ENCODE results near the gene FGF12.

The FGF12 gene

DNA sequence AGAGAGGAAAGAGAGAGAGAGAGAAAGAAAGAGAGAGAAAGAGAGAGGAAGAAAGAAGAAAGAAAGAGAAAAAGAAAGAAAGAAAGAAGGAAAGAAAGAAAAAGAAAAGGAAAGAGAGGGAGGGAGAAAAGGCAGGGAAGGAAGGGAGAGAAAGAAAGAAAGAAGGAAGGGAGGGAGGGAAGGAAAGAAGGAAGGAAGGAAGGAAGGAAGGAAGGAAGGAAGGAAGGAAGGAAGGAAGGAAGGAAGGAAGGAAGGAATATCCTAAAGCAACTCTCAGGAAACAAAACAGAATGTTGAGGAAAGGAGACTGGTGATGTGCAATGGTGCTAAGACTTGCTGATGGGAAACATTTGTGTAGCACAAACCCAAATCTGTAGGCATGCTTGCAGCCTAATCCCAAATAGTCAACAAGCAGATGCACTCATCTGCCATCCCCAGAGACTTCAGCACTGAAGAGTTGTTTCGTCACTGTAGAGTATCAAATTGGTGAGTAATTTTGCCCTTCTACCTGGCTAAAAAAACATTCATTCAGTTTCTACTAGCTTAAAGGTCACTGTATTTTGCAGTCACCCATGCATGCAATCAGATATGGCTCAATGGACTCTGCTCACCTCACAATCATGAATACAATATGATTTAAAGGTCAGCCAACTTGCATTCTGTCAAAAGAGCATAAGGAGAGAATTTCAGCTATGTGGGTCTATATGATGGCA lies 480.3 kb downstream of the FGF12 start:
- H3K27me3 ChIP-seq (ENCODE audit: control insufficient read depth, insufficient read depth, low read length): no peaks in the 10 kb centered on the region
- H3K4me3 ChIP-seq (ENCODE audit: low read length): no peak overlapping the region
- no peaks in the 10 kb centered on the region for H3K4me1 ChIP-seq (ENCODE audit: control insufficient read depth, insufficient read depth, low read length)
- H3K4me2 ChIP-seq (ENCODE audit: low read length): no peak overlapping the region
- no peaks in the 10 kb centered on the region for H3K9me3 ChIP-seq (replicated peaks; ENCODE audit: low read length)
- no peak overlapping the region for H3K9ac ChIP-seq (ENCODE audit: low read depth, low read length)
- no peaks in the 10 kb centered on the region for H3K36me3 ChIP-seq (ENCODE audit: insufficient read depth, low read length)

DNA sequence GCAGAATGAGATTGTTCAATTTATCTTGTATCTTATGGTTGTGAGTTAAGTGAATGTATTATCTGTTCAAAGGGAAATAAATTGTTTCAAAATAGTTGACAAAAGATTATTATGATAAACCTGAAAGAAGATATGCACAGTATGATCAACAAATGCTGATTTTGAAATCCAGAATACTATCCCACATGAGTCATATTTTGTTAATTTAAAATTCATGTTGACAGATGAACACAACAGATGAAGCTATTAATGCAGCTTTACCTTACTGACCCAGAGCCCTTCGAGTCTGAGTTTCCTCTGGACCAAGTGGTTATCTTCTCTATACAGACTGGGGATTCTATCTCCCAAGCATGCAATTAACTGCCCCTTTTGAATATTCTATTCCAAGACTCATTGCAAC lies 482.8 kb downstream of the FGF12 start:
- no peaks in the 10 kb centered on the region for H3K36me3 ChIP-seq (ENCODE audit: insufficient read depth, low read length)
- H3K4me1 ChIP-seq (ENCODE audit: control insufficient read depth, insufficient read depth, low read length): no peaks in the 10 kb centered on the region
- no peak overlapping the region for H3K9ac ChIP-seq (ENCODE audit: low read depth, low read length)
- no peaks in the 10 kb centered on the region for H3K27me3 ChIP-seq (ENCODE audit: control insufficient read depth, insufficient read depth, low read length)
- no peaks in the 10 kb centered on the region for H3K9me3 ChIP-seq (replicated peaks; ENCODE audit: low read length)
- no peak overlapping the region for H3K4me2 ChIP-seq (ENCODE audit: low read length)
- H3K4me3 ChIP-seq (ENCODE audit: low read length): no peak overlapping the region

DNA sequence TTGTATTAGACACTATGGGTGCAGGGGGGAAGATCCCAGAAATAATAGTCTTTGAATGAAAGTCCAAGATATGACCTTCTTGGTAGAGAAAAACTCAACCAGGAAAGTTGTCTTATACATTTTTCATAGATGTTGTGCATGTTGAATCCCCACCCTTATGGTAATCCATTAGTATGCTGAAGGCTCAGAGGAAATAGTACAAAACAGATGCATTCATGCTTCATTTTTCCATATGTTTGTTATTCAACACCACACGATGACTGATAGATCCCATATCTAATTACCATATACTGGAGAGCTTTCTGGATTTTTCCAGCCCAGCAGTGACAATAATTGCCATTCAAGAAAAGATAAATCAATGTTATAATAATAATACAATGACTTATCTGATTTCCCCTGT lies 487.4 kb downstream of the FGF12 start:
- Histone ChIP-seq H3K36me3 (ENCODE audit: insufficient read depth, low read length) (no peaks in the 10 kb centered on the region), H3K9me3 (replicated peaks; ENCODE audit: low read length) (no peaks in the 10 kb centered on the region), H3K4me1 (ENCODE audit: control insufficient read depth, insufficient read depth, low read length) (no peaks in the 10 kb centered on the region), H3K27me3 (ENCODE audit: control insufficient read depth, insufficient read depth, low read length) (no peaks in the 10 kb centered on the region), H3K9ac (ENCODE audit: low read depth, low read length) (no peak overlapping the region), H3K4me3 (ENCODE audit: low read length) (no peak overlapping the region), H3K4me2 (ENCODE audit: low read length) (no peak overlapping the region)

DNA sequence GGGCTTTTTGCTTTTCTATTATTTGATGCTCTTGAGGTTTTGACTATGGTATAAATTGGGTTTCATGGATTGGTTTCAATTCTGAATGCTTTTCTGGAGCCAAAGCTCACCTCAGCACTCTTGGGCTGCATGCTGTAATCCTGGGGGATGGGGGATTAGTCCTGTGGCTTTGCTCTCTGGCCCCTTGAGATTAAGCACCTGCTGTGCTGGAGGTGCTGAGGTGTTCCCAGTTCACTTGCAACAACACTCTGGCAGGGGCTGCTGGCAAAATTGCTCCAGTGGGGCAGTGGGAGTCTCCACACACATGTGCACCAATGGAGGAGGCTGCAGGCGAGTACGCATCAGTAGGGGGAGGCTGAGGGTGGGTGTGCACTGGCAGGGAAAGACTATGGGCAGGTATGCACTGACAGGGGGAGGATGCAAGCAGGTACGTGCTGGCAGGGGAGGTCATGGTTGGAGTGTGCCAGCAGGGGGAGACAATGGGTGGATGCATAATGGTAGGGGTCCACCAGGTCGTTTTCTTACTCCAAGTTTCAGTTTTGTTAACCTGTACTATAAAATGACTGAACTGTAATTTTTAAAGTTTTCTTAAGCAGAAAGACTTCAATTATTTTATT lies 489.2 kb downstream of the FGF12 start:
- Histone ChIP-seq H3K9me3 (replicated peaks; ENCODE audit: low read length) (no peaks in the 10 kb centered on the region), H3K4me3 (ENCODE audit: low read length) (no peak overlapping the region), H3K4me1 (ENCODE audit: control insufficient read depth, insufficient read depth, low read length) (no peaks in the 10 kb centered on the region), H3K27me3 (ENCODE audit: control insufficient read depth, insufficient read depth, low read length) (no peaks in the 10 kb centered on the region), H3K36me3 (ENCODE audit: insufficient read depth, low read length) (no peaks in the 10 kb centered on the region), H3K9ac (ENCODE audit: low read depth, low read length) (no peak overlapping the region), H3K4me2 (ENCODE audit: low read length) (no peak overlapping the region)

DNA sequence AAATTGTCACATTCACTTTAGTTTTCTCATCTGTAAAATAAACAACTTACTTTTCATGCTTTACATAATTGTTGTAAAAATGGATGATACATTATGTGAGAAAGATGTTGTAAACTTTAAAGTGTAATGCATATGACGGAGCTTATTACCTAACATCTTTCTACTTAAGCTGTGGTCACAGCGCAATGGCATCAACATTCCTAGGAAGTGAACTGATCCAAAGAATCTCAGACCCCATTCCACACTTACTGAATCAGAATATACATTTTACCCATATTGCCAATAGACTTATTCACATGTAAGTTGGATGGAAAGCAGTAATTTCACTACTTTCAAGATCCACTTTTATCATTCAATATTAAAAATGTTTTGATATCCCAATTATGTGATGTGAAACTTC lies 497.5 kb downstream of the FGF12 start:
- Histone ChIP-seq H3K9me3 (replicated peaks; ENCODE audit: low read length) (no peaks in the 10 kb centered on the region), H3K36me3 (ENCODE audit: insufficient read depth, low read length) (no peaks in the 10 kb centered on the region), H3K4me1 (ENCODE audit: control insufficient read depth, insufficient read depth, low read length) (no peaks in the 10 kb centered on the region), H3K4me3 (ENCODE audit: low read length) (no peak overlapping the region), H3K9ac (ENCODE audit: low read depth, low read length) (no peak overlapping the region), H3K27me3 (ENCODE audit: control insufficient read depth, insufficient read depth, low read length) (no peaks in the 10 kb centered on the region), H3K4me2 (ENCODE audit: low read length) (no peak overlapping the region)

DNA sequence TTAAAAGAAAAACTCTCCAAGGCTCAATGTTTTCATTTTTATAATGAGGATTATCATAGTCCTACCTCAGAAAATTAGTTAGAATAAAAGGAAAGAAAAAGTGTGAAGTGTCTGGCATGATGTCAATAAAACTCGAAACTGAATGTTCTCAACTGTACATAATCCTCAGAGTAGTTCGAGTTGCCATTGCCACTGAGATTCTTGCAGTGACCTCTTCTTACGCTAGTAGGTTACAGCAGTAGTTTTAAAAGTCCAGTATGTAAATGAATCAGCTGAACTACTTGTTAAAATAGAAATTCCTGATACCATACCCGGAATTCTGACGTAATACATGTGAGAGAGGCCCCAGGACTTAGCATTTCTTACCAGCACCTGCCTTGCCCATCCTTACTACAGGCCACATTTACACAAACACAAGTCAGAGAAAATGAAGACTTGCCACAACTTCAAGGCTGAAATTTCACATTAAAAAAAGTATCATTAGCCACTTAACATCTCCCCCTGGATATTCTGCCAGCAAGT lies 502.6 kb downstream of the FGF12 start:
- H3K4me1 ChIP-seq (ENCODE audit: control insufficient read depth, insufficient read depth, low read length): no peaks in the 10 kb centered on the region
- no peak overlapping the region for H3K4me2 ChIP-seq (ENCODE audit: low read length)
- H3K9me3 ChIP-seq (replicated peaks; ENCODE audit: low read length): no peaks in the 10 kb centered on the region
- H3K27me3 ChIP-seq (ENCODE audit: control insufficient read depth, insufficient read depth, low read length): no peaks in the 10 kb centered on the region
- H3K36me3 ChIP-seq (ENCODE audit: insufficient read depth, low read length): no peaks in the 10 kb centered on the region
- H3K4me3 ChIP-seq (ENCODE audit: low read length): no peak overlapping the region
- H3K9ac ChIP-seq (ENCODE audit: low read depth, low read length): no peak overlapping the region

DNA sequence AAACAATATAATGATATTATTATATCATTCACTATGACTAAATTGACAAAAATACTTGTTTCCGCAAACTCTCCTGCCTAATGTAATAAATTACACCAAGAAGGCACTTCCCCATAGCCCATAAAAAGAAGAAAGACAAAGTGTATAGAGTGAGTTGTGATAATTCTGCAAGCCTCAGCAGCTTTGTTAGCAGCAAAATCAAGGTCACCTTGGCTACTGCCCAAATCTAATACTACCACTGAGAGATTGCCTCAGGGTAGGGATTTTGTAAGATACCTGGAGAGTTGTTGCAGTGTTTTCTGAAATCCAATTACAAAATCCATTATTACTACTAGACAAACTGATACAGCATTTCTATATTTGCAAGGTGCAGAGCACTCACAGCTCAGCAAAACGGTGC lies 503.5 kb downstream of the FGF12 start:
- H3K4me2 ChIP-seq (ENCODE audit: low read length): no peak overlapping the region
- no peaks in the 10 kb centered on the region for H3K36me3 ChIP-seq (ENCODE audit: insufficient read depth, low read length)
- H3K9ac ChIP-seq (ENCODE audit: low read depth, low read length): no peak overlapping the region
- no peaks in the 10 kb centered on the region for H3K9me3 ChIP-seq (replicated peaks; ENCODE audit: low read length)
- no peaks in the 10 kb centered on the region for H3K4me1 ChIP-seq (ENCODE audit: control insufficient read depth, insufficient read depth, low read length)
- H3K4me3 ChIP-seq (ENCODE audit: low read length): no peak overlapping the region
- H3K27me3 ChIP-seq (ENCODE audit: control insufficient read depth, insufficient read depth, low read length): no peaks in the 10 kb centered on the region

DNA sequence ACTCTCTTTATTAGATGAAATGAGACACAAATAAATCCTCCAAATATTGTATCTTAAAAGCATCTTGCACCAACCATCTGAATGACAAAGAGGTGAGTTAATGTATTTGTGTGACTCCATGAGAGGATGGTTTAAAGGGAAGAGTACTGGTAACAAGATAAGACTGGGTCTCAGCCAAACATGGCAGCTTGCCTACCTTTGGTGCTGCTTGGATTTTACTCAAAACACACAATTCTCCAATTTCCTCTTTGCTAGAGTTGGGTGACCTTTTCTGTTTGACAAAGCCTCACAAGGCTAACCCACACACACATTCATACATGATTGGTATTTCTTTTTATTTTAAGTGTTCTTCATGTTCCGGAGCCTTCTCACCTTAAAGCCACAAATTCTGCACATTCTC lies 506.4 kb downstream of the FGF12 start:
- H3K36me3 ChIP-seq (ENCODE audit: insufficient read depth, low read length): no peaks in the 10 kb centered on the region
- H3K27me3 ChIP-seq (ENCODE audit: control insufficient read depth, insufficient read depth, low read length): no peaks in the 10 kb centered on the region
- H3K4me1 ChIP-seq (ENCODE audit: control insufficient read depth, insufficient read depth, low read length): no peaks in the 10 kb centered on the region
- no peaks in the 10 kb centered on the region for H3K9me3 ChIP-seq (replicated peaks; ENCODE audit: low read length)
- no peak overlapping the region for H3K4me2 ChIP-seq (ENCODE audit: low read length)
- no peak overlapping the region for H3K9ac ChIP-seq (ENCODE audit: low read depth, low read length)
- no peak overlapping the region for H3K4me3 ChIP-seq (ENCODE audit: low read length)

DNA sequence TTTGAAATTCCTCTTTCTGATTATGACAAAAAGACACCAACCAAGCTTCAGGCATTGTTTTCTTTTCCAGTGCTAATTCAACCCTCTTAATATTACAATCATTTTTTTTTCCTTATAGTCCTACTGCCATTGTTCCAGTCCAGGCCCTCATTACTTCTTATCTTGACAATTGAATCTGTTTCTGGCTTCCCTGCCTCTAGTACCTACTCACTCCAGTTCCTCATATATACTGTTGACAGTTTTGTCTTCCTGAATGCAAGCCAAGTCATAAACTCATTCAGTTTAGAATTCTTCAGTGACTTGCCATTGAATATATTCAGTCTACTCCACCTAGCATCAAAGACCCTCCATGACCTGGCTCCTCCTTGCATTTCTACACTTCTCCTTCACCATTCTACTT lies 507.4 kb downstream of the FGF12 start:
- H3K36me3 ChIP-seq (ENCODE audit: insufficient read depth, low read length): no peaks in the 10 kb centered on the region
- H3K4me3 ChIP-seq (ENCODE audit: low read length): no peak overlapping the region
- no peak overlapping the region for H3K9ac ChIP-seq (ENCODE audit: low read depth, low read length)
- H3K4me1 ChIP-seq (ENCODE audit: control insufficient read depth, insufficient read depth, low read length): no peaks in the 10 kb centered on the region
- H3K9me3 ChIP-seq (replicated peaks; ENCODE audit: low read length): no peaks in the 10 kb centered on the region
- H3K4me2 ChIP-seq (ENCODE audit: low read length): no peak overlapping the region
- no peaks in the 10 kb centered on the region for H3K27me3 ChIP-seq (ENCODE audit: control insufficient read depth, insufficient read depth, low read length)

DNA sequence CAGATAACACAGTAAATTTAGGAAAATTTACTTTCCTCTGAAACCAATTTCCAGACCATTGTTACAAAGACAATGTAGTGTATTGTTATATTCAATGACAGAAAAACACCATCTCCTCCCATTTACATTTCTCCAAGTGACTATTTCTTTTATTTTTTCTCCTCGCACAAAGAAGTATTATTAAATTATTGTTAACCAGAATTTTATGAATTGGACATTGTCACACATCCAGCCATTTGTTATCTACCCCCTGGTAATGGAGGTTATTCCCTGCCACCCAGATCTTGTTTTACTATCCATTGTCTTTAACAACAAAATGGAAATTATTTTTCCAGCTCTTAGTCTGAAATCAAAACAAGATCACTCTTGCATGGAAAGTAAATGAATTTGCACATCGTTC lies 511.3 kb downstream of the FGF12 start:
- Histone ChIP-seq H3K9ac (ENCODE audit: low read depth, low read length) (no peak overlapping the region), H3K9me3 (replicated peaks; ENCODE audit: low read length) (no peaks in the 10 kb centered on the region), H3K4me2 (ENCODE audit: low read length) (no peak overlapping the region), H3K36me3 (ENCODE audit: insufficient read depth, low read length) (no peaks in the 10 kb centered on the region), H3K4me1 (ENCODE audit: control insufficient read depth, insufficient read depth, low read length) (no peaks in the 10 kb centered on the region), H3K4me3 (ENCODE audit: low read length) (no peak overlapping the region), H3K27me3 (ENCODE audit: control insufficient read depth, insufficient read depth, low read length) (no peaks in the 10 kb centered on the region)

DNA sequence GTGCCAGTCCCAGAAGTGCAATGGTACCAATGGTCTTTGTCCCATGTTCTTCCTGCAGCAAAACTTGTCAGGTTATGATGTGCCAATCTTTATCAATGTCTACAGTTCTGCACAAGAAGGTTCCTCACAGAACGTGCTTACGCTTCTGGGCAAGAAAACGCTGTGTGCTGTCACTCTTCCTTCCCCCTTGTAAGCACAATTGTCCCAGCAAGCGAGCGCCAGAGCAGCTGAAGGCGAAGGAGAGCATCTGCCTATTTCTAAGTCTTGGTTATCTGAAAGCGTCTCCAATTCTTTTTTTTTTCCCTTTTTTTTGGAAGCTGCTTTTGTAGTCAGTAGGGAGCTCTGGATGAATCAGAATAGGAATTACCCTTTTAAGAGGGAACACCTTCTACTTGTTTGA lies 514.4 kb downstream of the FGF12 start:
- H3K4me3 ChIP-seq (ENCODE audit: low read length): no peak overlapping the region
- no peaks in the 10 kb centered on the region for H3K27me3 ChIP-seq (ENCODE audit: control insufficient read depth, insufficient read depth, low read length)
- H3K4me2 ChIP-seq (ENCODE audit: low read length): no peak overlapping the region
- H3K9me3 ChIP-seq (replicated peaks; ENCODE audit: low read length): no peaks in the 10 kb centered on the region
- no peaks in the 10 kb centered on the region for H3K4me1 ChIP-seq (ENCODE audit: control insufficient read depth, insufficient read depth, low read length)
- no peak overlapping the region for H3K9ac ChIP-seq (ENCODE audit: low read depth, low read length)
- H3K36me3 ChIP-seq (ENCODE audit: insufficient read depth, low read length): no peaks in the 10 kb centered on the region

DNA sequence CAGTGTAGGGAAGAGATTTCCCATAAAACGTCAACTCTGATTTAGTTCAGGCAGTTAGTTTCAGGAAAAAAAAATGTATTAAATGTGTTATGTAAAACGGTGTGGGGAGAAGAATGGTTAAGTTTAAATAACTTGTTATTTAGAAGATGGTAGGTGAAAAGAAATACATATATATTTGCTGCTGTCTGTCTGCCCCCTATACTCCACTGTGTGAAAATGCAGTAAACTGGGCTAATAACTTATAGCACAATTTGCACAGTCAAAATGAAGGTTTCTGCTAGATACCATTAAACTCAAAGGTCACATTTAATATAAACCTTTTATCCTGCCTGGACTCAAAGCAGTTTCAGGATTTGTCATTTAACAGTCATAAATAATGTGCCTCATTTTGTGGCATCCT lies 515.0 kb downstream of the FGF12 start:
- Histone ChIP-seq H3K9ac (ENCODE audit: low read depth, low read length) (no peak overlapping the region), H3K27me3 (ENCODE audit: control insufficient read depth, insufficient read depth, low read length) (no peaks in the 10 kb centered on the region), H3K4me2 (ENCODE audit: low read length) (no peak overlapping the region), H3K9me3 (replicated peaks; ENCODE audit: low read length) (no peaks in the 10 kb centered on the region), H3K36me3 (ENCODE audit: insufficient read depth, low read length) (no peaks in the 10 kb centered on the region), H3K4me1 (ENCODE audit: control insufficient read depth, insufficient read depth, low read length) (no peaks in the 10 kb centered on the region), H3K4me3 (ENCODE audit: low read length) (no peak overlapping the region)
